C4-2B (cell line): ENCODE results near the gene LYRM1.

Source experiments
- H3K27ac ChIP-seq: fragments of 450-650 bp; 2 replicates; pipeline ENCODE4 v1.5.1; 2017
- CTCF ChIP-seq: fragments of 450-650 bp; conservative IDR thresholded peaks from 2 replicates; pipeline ENCODE4 v1.5.1; 2017; ENCODE audit warnings: mild to moderate bottlenecking
- ZFX ChIP-seq: fragments of 450-650 bp; IDR thresholded peaks from 2 replicates; pipeline ENCODE4 v1.6.1; 2017

The LYRM1 gene

GRCh38 chr16:20931066-20931600, 30.6 kb downstream of the LYRM1 start:
- no peak overlapping the region for H3K27ac ChIP-seq
- TF ChIP-seq ZFX (no peak), CTCF (no peak)

GRCh38 chr16:20933589-20933988, 33.0 kb downstream of the LYRM1 start:
- H3K27ac ChIP-seq = no peak overlapping the region
- no peak for TF ChIP-seq CTCF
- no peak for TF ChIP-seq ZFX

GRCh38 chr16:20937736-20938135, 37.2 kb downstream of the LYRM1 start:
- no peak for TF ChIP-seq CTCF
- no peak for TF ChIP-seq ZFX
- H3K27ac ChIP-seq = no peak overlapping the region

GRCh38 chr16:20938426-20938825, 37.9 kb downstream of the LYRM1 start:
- TF ChIP-seq ZFX (no peak), CTCF (no peak)
- H3K27ac ChIP-seq = no peak overlapping the region

GRCh38 chr16:20939611-20940010, 39.0 kb downstream of the LYRM1 start:
- H3K27ac ChIP-seq = no peak overlapping the region
- TF ChIP-seq ZFX = no peak
- TF ChIP-seq CTCF = no peak

- TF ChIP-seq CTCF = no peak
- no peak overlapping the region for H3K27ac ChIP-seq
Observed at GRCh38 chr16:20940871-20941635, 40.5 kb downstream of the LYRM1 start.

- no peak overlapping the region for H3K27ac ChIP-seq
Observed at GRCh38 chr16:20941636-20941926, 41.0 kb downstream of the LYRM1 start.

GRCh38 chr16:20942256-20942655, 41.7 kb downstream of the LYRM1 start:
- TF ChIP-seq CTCF = no peak
- no peak for TF ChIP-seq ZFX
- no peak overlapping the region for H3K27ac ChIP-seq

More at GRCh38 chr16:20941636-20941926, 41.0 kb downstream of the LYRM1 start:
- TF ChIP-seq ZFX = no peak
